Measurements from ENCODE around the gene CYTH3.
"Not testable (repeated sequence)": the region's sequence is repeated elsewhere in the genome, so short reads cannot be mapped to it uniquely, and the experiment has no call there.

CYTH3 gene

GRCh38 chr7:6232534-6232933 lies 39.9 kb downstream of the CYTH3 start:
- in situ Hi-C loops (cut with MboI; ENCODE audit: low sequenced_read_pairs) = no loop called here

GRCh38 chr7:6232116-6232515 lies 40.3 kb downstream of the CYTH3 start:
- in situ Hi-C loops (cut with MboI; ENCODE audit: low sequenced_read_pairs) = no loop called here

- in situ Hi-C loops (cut with MboI; ENCODE audit: low sequenced_read_pairs) = no loop called here
Observed at GRCh38 chr7:6231184-6231583, 41.2 kb downstream of the CYTH3 start.

- in situ Hi-C loops (cut with MboI; ENCODE audit: low sequenced_read_pairs) = not testable (repeated sequence)
Observed at GRCh38 chr7:6229284-6229683, 43.1 kb downstream of the CYTH3 start.

GRCh38 chr7:6228361-6229229 lies 43.8 kb downstream of the CYTH3 start:
- in situ Hi-C loops (cut with MboI; ENCODE audit: low sequenced_read_pairs) = no loop called here

GRCh38 chr7:6227294-6227846 lies 45.1 kb downstream of the CYTH3 start:
- in situ Hi-C loops (cut with MboI; ENCODE audit: low sequenced_read_pairs) = no loop called here

GRCh38 chr7:6226194-6226799 lies 46.1 kb downstream of the CYTH3 start:
- in situ Hi-C loops (cut with MboI; ENCODE audit: low sequenced_read_pairs) = no loop called here

- in situ Hi-C loops (cut with MboI; ENCODE audit: low sequenced_read_pairs) = not testable (repeated sequence)
Observed at GRCh38 chr7:6223411-6223810, 49.0 kb downstream of the CYTH3 start.

- in situ Hi-C loops (cut with MboI; ENCODE audit: low sequenced_read_pairs) = not testable (repeated sequence)
Observed at GRCh38 chr7:6223010-6223409, 49.4 kb downstream of the CYTH3 start.

GRCh38 chr7:6221340-6222319 lies 50.8 kb downstream of the CYTH3 start:
- in situ Hi-C loops (cut with MboI; ENCODE audit: low sequenced_read_pairs) = no loop called here

GRCh38 chr7:6218329-6218728 lies 54.1 kb downstream of the CYTH3 start:
- in situ Hi-C loops (cut with MboI; ENCODE audit: low sequenced_read_pairs) = no loop called here

- in situ Hi-C loops (cut with MboI; ENCODE audit: low sequenced_read_pairs) = no loop called here
Observed at GRCh38 chr7:6212008-6212407, 60.4 kb downstream of the CYTH3 start.

- in situ Hi-C loops (cut with MboI; ENCODE audit: low sequenced_read_pairs) = no loop called here
Observed at GRCh38 chr7:6210621-6211372, 61.6 kb downstream of the CYTH3 start.

GRCh38 chr7:6209340-6209739 lies 63.1 kb downstream of the CYTH3 start:
- in situ Hi-C loops (cut with MboI; ENCODE audit: low sequenced_read_pairs) = no loop called here

- in situ Hi-C loops (cut with MboI; ENCODE audit: low sequenced_read_pairs) = no loop called here
Observed at GRCh38 chr7:6208573-6209328, 63.7 kb downstream of the CYTH3 start.

- in situ Hi-C loops (cut with MboI; ENCODE audit: low sequenced_read_pairs) = no loop called here
Observed at GRCh38 chr7:6205971-6206660, 66.3 kb downstream of the CYTH3 start.

GRCh38 chr7:6203381-6203780 lies 69.0 kb downstream of the CYTH3 start:
- in situ Hi-C loops (cut with MboI; ENCODE audit: low sequenced_read_pairs) = no loop called here

GRCh38 chr7:6202117-6202516 lies 70.3 kb downstream of the CYTH3 start:
- in situ Hi-C loops (cut with MboI; ENCODE audit: low sequenced_read_pairs) = no loop called here

- in situ Hi-C loops (cut with MboI; ENCODE audit: low sequenced_read_pairs) = no loop called here
Observed at GRCh38 chr7:6200971-6201370, 71.5 kb downstream of the CYTH3 start.
